NCI-H69 (cell line): ENCODE results near the gene KMT2B.
"Not testable (repeated sequence)": the region's sequence is repeated elsewhere in the genome, so short reads cannot be mapped to it uniquely, and the experiment has no call there.

Experiments
- DNase-seq: peaks from one replicate; lab custom pipeline; 2025; lab: John Stamatoyannopoulos, UW

KMT2B gene, protein sequence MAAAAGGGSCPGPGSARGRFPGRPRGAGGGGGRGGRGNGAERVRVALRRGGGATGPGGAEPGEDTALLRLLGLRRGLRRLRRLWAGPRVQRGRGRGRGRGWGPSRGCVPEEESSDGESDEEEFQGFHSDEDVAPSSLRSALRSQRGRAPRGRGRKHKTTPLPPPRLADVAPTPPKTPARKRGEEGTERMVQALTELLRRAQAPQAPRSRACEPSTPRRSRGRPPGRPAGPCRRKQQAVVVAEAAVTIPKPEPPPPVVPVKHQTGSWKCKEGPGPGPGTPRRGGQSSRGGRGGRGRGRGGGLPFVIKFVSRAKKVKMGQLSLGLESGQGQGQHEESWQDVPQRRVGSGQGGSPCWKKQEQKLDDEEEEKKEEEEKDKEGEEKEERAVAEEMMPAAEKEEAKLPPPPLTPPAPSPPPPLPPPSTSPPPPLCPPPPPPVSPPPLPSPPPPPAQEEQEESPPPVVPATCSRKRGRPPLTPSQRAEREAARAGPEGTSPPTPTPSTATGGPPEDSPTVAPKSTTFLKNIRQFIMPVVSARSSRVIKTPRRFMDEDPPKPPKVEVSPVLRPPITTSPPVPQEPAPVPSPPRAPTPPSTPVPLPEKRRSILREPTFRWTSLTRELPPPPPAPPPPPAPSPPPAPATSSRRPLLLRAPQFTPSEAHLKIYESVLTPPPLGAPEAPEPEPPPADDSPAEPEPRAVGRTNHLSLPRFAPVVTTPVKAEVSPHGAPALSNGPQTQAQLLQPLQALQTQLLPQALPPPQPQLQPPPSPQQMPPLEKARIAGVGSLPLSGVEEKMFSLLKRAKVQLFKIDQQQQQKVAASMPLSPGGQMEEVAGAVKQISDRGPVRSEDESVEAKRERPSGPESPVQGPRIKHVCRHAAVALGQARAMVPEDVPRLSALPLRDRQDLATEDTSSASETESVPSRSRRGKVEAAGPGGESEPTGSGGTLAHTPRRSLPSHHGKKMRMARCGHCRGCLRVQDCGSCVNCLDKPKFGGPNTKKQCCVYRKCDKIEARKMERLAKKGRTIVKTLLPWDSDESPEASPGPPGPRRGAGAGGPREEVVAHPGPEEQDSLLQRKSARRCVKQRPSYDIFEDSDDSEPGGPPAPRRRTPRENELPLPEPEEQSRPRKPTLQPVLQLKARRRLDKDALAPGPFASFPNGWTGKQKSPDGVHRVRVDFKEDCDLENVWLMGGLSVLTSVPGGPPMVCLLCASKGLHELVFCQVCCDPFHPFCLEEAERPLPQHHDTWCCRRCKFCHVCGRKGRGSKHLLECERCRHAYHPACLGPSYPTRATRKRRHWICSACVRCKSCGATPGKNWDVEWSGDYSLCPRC (N-terminal part only)

DNA sequence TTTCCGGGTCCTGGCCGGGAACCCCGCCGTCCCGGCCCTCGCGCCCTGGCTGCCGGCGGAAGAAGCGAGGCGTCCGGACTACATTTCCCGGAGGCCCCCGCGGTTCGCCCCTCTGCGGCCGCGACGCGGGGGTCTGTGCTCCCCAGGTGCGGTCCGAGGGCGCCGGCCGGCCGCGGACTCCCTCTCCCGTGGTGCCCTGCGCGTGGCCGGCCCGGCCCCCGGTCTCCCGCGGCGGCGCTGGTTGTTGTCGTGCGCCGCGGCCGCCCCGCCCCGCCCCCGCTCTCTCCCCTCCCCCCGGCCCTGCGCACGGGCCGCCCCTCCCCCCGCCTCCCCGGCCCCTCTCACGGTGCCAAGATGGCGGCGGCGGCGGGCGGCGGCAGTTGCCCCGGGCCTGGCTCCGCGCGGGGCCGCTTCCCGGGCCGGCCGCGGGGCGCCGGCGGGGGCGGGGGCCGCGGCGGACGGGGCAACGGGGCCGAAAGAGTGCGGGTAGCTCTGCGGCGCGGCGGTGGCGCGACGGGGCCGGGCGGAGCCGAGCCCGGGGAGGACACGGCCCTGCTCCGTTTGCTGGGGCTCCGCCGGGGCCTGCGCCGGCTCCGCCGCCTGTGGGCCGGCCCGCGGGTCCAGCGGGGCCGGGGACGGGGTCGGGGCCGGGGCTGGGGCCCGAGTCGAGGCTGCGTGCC is at the start of gene KMT2B:
KMT2B (plus strand) TSS at position 339 of the 680 bp plus-strand sequence; CDS start at position 355, 16 bp downstream.
- DNase-seq = peak; percentile 99

DNA sequence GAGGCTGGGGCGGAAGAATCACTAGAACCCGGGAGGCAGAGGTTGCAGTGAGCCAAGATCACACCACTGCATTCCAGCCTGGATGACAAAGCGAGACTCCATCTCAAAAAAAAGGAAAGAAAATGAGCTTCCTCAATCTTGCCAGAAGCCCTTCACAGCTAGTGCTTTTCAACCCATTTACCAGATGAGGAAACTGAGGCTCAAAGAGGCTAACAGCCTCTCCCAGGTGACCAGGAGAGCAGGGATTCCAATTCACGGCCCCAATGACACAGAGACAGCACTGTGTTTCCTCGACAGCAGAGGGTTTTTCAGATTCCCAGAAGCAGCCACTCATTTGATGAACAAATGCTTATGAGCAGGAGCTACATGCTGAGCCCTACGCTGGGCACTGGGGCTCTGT is 48.2 kb upstream of the KMT2B start:
- no peak for DNase-seq

DNA sequence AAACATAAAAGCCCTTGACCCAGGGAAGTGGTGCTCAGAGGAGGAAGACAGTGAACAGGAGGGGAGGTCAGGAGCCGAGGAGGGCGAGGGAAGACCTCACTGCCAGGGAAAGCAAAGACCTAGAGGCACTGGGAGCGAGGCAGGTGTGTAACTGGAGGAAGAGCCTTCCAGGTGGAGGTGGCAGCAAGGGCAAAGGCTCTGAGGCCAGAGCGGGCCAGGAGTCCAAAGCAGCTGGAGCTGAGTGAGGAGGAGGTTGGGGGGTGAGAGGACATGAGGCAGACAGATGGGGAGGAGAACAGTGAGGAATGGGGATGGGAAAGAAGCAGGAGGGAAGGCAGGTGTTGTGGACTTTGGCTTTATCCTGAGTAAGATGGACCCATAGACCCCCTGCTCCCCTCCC is 47.8 kb upstream of the KMT2B start:
- no peak for DNase-seq

DNA sequence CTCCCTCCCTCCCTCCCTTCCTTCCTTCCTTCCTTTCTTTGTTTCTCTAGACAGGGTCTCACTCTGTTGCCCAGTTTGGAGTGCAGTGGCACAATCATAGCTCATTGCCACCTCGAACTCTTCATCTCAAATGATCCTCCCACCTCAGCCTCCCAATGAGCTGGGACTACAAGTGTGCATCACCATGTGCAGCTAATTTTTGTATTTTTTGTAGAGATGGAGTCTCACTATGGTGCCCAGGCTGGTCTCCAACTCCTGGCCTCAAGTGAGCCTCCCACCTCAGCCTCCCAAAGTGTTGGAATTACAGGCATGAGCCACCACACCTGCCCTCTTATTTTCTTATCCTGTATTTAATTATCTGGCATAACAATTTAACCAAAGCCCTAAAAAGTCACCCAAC is 47.1 kb upstream of the KMT2B start:
- DNase-seq = no peak

DNA sequence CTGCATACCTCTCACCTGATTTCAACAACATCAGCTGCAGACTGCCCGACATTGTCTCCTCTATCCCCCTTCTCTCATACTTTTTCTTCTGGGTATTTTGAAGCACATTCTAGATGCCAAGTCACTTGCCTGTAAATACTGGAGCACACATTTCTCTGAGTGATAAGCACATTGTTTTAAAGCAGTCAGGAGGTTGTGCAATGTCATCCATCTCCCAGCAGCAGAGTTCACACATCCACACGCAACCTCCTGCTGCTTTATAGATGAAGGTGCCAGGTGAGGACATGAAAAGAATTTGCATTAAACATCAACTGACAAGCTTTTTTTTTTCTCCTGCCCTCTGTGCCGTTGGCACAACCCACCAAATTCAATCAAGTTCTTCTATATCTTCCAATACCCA is 46.0 kb upstream of the KMT2B start:
- DNase-seq = peak; percentile 48

DNA sequence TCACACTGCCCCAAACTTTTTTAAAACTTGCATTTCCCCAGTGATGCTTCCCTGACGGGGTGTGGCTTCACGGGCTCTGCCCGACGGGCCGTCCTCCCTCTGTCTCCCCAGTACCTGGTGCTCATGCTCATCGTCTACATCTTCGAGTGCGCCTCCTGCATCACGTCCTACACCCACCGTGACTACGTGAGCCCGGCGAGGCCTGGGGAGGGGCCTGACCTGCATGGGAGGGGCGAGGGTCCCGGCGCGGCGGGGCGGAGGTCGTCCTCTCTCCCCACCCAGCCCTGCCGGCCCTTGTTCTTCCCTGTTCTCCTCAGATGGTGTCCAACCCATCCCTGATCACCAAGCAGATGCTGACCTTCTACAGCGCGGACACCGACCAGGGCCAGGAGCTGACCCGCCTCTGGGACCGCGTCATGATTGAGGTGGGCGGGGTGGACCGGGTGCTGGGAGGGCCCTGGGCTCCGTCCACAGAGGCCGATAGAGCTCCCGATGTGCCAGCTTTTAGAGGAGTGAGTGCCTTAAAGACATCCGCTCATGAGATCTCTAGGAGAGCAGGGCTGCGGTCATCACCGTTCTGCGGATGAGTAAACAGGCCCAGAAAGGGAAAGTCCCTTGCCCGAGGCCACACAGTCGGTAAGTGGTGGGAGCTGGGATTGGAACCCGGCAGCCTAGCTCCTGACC is 44.5 kb upstream of the KMT2B start:
- peak; percentile 32 for DNase-seq

DNA sequence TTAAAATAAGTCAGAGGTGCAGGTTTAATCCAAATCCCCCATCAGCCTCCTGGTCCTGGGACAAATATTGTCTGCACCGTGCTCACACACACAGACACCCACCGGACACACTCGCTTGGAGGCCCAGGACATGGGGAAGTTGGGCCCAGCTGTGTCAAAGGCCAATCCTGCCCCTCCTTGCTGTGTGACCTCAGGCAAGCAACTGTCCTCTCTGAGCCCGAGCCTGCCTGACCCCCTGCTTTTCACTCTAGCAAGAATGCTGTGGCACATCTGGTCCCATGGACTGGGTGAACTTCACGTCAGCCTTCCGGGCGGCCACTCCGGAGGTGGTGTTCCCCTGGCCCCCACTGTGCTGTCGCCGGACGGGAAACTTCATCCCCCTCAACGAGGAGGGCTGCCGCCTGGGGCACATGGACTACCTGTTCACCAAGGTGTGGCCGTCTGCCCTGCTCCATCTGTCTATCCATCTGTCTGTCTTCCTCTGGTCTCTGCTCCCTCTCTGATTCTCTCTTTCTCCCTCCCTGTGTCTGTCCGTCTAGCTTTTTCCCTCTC is 42.1 kb upstream of the KMT2B start:
- DNase-seq = peak; percentile 16

DNA sequence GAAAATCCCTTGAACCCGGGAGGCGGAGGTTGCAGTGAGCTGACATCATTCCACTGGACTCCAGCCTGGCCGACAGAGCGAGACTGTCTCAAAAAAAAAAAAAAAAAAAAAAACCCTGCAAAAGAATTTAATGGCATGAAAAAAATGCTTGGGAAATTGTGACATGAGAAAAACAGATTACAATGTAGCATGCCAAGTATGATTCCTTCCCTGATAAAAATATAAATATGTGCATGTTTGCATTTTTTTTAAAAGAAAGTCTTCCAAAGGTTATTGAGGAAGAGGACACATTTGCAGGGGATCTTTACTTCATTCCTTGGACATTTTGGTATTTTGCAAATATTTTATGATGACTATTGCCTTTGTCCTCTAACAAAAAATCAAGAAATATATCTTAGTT is 28.0 kb upstream of the KMT2B start:
- DNase-seq = no peak

DNA sequence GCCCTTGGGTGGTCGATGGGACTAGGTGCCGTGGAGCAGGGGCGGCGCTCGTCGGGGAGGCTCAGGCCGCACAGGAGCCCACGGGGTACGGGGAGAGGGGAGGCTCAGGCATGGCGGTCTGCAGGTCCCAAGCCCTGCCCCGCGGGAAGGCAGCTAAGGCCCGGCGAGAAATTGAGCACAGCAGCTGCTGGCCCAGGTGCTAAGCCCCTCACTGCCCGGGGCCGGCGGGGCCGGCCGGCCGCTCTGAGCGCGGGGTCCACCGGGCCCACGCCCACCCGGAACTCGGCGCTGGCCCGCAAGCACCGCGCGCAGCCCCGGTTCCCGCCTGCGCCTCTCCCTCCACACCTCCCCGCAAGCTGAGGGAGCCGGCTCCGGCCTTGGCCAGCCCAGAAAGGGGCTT is 26.7 kb upstream of the KMT2B start:
- DNase-seq = not testable (repeated sequence)

DNA sequence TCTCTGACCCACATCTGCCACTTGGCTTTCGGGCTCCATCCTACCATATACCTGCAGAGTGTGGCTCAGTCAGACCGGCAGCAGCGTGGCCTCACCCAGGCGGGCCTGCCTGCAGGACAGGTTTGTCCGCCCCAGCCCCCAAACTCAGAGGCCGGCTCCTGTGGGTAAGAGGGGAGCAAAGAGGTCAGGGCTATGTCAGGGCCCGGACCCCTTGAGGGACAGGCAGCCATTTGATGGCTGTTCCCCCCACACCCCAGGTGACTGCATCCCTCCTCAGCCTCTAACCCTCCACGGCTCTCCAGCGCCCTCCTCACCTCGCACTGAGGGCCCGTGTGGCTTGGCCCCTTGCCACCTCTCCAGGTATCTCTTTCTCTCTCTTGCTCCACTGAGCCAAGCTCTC is 25.8 kb upstream of the KMT2B start:
- no peak for DNase-seq

DNA sequence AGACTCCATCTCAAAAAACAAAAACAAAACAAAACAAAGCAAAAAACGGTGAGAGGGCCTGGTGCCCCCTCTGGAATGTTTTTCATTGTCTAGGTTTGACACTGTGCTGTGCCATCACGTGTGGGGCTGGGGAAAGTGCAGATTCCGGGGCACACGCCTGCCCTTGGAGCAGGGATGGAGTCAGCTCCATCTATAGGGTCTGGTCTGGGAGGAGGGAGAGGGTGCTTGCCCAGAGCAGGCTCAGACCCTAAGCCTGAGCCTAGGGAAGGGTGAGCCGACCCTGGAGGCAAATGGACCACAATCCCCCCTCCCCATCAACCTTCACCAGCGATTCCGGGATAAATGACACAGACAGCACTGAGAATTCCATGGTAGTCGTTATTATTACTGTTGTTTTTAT is 24.4 kb upstream of the KMT2B start:
- no peak for DNase-seq

DNA sequence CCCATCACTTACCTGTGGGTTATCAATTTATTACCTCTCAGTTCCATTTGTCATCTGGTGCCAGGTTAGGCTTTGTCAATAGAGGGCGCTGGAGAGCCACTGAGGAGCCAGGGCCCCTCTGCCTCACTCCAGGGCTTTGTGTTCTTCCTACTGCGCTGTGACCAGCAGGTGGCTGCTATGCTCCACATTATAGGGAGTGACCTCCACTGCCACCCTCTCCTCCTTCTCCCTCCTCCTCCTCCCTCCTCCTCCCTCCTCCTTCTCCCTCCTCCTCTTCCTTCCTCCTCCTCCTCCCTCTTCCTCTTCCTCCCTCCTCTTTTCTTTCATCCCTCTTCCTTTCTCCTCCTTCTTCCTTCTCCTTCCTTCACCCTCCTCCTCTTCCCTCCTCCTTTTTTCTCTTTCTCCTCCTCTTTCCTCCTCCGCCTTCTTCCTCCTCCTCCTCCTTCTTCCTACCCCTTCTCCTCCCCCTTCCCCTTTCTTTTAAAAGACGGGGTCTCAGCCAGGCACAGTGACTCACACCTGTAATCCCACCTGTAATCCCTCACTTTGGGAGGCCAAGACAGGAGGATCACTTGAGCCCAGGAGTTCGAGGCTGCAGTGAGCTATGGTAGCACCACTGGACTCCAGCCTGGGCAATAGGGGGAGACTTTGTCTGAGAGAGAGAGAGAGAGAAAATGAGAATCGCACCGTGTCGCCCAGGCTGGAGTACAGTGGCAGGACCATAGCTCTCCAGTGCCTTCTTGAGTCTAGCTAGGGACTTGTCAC is 23.8 kb upstream of the KMT2B start:
- peak; percentile 92 for DNase-seq

DNA sequence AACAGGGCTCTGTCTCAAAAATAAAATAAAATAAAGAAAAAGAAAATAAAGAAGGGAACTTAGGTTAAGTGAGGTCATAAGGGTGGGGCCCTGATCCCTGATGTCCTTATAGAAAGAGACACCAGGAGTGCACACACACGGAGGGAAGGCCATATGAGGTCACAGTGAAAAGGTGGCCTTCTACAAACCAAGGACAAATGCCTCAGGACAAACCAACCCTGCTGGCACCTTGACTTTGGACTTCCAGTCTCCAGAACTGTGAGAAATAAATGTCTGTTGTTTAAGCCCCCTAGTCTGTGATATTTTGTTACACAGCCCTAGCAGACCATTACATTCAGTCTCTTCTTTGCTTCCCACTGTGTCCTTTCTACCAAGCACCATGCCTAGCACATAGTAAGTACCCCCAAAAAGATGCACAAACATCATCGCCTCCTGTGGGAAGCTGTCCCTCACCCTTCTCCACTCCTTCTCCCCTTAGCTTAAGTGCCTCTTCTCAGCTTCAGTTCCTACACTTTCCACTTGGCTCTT is 21.8 kb upstream of the KMT2B start:
- DNase-seq = no peak

DNA sequence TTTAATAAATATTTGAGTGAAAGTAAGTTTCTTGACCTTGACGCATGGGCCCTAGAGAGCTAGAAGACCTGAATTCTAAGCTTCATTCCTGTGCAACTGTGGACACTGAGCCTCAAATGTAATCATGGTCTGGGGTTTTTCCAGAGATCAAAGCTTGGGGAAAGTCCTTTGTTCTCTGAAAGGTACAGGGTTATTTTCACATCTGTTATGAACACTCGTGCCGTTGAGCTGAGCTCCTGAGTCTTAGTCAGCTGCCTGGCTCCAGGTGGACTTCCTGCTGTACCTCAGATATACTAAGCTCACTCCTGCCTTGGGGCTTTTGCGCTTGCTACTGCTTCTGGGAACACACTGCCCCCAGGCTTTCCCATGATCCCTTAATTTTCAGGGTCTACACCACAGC is 21.0 kb upstream of the KMT2B start:
- DNase-seq = no peak

DNA sequence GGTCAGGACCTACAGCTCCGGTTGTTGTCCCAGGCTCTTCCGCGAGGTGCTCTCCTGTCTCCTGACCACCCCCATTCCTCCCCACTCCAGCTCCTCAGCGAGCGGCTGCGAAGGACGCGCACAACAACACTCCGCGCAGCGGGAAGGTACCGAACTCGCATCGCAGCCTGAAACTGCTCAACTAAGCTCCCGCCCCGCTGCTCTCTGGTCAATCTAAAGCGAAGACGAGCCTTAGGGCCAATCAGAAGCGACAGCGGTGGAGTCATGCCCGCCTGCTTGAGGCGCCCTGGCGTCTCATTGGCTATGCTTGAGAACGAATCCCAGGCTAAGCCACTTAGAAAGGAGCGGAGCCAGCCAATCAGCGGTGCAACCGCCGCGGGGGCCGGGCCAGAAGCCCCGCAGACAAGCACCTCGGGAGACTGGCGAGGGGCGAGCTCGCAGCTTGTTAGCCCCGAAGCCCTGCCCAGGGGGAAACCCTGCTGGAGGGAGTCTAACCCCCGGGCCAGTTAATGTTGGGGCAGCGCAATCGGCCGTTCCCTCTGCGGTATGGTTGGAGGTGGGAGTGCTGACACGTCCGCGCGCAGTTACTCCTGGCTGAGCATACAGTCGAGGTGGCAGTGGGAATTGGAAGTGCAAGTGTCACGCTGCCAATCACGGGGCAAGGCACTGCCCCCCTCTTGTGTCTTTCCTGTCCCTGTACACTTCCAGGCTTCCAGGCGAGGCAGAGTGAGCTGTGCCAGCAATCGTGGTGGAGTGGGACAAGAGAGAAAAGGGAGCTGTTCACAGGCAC is 15.4 kb upstream of the KMT2B start:
- DNase-seq = peak; percentile 100

DNA sequence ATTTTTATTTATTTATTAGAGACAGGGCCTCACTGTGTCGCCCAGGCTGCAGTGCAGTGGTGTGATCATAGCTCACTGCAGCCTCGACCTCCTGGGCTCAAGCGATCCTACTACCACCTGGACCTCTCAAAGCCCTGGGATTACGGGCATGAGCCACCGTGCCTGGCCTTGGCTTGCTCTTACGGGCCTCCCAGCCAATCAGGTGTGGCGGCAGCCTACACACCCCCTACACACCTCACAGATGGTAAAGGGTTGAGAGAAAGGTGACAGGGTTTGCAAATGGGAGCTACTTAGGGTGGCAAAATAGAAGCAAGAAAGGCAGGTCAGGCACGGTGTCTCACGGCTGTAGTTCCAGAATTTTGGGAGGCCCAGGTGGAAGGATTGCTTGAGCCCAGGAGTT is 14.5 kb upstream of the KMT2B start:
- peak; percentile 37 for DNase-seq

DNA sequence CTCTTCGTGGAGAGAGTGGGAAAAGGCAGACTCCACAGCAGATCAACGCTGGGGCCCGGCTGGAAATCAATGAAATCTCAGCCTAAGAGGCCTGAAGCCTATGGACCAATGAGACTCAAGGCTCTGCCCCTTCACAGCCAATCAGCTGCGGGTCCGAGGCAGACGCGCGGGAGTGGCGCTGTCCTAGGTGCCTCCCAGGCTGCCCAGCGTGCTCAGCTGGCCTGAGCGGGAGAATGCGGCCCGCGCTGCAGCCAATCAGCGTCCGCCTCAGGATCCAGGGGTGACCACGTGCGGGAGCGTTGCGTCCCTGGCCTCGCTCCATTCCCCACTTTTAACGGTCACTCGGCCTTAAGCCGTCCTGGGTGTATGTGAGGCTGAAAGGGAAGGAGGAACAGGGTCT is 13.6 kb upstream of the KMT2B start, which contains the start of gene ZBTB32:
ZBTB32 (plus strand) TSS at position 341 of the 400 bp plus-strand sequence. CDS start 10,069 bp downstream, outside the sequence.
- DNase-seq = no peak

DNA sequence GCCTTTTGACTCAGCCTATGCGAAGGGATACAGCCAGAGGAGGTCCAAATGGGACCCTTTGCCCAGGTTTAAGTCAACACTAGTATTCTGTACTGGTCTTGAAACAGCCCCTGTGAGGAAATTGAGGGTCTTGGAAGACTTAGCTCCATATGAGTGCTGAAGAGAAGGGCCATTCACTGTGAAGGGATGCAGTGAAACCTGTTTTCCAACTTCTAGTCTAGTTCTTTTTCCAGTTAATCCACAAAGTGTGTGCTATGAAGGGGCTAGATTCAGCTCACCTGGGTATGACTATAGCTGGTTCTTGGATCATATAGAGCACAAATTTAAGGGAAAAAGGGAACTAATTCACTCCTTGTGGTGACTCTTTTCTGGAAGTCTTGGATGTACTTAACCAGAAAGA is 9.4 kb upstream of the KMT2B start:
- no peak for DNase-seq
